HPDE6-E6E7 (cell line): ENCODE measurements around the gene NOS3.
"Not testable (repeated sequence)": the region's sequence is repeated elsewhere in the genome, so short reads cannot be mapped to it uniquely, and the experiment has no call there.

Experiments
- DNase-seq: peaks from one replicate; pipeline ENCODE4 v3.0.0; 2011; ENCODE audit warnings: missing footprints; ENCODE audit errors: extremely low spot score

NOS3 gene

DNA sequence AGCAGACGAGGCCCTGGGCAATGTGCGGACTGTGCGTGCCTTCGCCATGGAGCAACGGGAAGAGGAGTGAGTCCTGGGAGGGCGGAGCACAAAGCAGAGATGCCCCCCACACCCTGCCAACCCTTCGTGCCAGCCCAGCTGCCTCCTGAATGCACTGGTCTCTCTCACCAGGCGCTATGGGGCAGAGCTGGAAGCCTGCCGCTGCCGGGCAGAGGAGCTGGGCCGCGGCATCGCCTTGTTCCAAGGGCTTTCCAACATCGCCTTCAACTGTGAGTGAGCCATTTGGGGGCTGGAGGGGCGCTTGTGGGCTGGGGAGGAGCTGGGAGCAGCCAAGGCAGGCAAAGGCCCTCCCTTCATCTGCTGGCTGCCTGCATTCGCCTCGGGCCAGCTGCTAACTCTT, 45.1 kb downstream of the NOS3 start:
- no peak for DNase-seq

DNA sequence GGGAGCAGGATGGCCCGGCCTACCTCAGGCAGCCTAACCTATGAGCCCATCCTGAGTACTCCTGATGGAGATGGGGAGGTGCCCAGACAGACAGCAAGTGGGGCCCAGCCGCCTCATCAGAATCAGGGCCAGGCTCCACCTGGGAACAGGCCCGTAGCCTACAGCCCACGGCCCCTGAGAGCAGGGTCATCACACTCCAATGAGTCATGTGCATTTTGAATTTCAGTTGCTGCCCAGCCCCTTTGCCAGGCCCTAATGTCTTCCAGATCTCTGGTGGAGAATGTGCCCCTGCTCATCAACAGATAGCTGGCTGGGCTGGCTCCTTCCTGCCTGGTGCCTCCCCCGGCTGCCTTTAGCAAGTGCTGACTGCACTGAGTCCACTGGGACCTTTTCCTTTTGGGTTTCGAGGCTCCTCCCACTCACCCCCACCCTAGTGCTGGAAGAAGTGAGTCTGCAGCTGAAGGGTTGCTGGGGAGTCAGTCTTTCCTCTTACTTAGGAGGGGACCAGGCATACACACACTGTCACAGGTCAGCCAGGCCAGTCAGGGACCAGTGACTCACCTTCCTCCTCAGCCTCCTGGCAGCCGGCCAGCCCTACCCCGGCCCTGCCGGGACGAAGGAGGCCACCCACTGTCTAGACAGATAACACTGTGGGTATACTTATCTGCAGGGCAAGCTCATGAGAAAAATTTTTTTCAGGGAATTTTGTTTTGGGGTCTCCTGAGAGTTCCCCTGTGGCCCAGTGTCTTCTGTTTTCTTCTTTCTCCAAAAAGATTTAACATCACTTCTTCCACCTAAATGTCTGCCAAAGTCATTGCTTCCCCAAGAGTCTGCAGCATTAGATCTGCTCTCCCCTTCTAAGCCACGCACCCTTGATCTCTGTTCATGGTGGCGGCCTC, 48.4 kb downstream of the NOS3 start:
- no peak for DNase-seq

DNA sequence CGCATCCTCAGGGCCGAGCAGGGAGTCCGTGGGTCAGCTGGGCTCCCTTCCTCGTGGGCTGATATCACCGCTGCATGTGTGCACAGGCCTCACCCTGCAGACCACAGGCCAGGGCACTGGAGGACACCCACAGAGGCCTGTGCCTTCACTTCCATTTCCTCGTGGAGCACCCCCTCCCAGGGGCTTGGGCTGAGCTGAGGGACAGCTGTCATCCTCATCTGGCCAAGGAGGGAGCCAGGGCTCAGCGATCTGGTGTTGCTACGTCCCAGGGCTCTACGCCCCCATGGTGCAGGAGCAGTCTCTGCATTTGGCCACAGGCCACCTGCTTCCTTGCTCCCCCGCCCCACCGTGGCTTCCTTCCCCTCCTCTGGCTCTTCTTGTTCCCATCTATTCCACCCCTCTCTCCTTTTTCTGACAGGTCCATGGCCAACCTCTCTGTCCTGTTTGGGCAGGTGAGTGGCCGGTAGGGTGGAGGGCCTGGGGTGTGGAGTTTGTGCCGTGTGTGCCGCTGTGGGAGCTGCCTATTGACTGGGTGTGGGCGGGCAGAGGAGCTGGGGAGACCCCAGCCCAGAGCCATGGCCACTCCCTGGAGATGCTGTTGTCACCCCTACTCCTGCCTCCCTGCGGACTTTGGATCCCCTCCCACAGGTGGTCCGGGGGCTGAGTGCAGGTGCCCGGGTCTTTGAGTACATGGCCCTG, 49.2 kb downstream of the NOS3 start:
- no peak for DNase-seq

- DNase-seq: no peak
These were observed 50.0 kb downstream of the NOS3 start for GRCh38 chr7:151040616-151041375.

DNA sequence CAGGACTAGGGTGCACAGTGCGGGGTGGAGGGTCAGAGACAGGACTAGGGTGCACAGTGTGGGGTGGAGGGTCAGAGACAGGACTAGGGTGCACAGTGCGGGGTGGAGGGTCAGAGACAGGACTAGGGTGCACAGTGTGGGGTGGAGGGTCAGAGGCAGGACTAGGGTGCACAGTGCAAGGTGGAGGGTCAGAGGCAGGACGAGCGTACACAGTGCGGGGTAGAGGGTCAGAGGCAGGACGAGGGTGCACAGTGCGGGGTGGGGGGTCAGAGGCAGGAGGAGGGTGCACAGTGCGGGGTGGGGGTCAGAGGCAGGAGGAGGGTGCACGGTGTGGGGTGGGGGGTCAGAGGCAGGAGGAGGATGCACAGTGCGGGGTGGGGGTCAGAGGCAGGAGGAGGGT, 52.6 kb downstream of the NOS3 start:
- DNase-seq: not testable (repeated sequence)

DNA sequence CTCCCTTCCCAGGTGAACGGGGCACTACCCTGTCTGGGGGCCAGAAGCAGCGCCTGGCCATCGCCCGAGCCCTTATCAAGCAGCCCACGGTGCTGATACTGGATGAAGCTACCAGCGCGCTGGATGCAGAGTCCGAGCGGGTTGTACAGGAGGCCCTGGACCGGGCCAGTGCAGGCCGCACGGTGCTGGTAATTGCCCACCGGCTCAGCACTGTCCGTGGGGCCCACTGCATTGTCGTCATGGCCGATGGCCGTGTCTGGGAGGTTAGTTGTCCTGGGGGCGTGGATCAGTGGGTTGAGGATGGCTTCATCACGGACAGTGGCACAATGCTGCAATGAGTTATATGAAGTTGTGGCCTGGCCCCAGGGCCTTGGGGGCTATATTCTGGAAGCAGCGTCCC, 53.1 kb downstream of the NOS3 start:
- no peak for DNase-seq

- no peak for DNase-seq
These were observed 54.4 kb downstream of the NOS3 start for GRCh38 chr7:151045262-151045661.

DNA sequence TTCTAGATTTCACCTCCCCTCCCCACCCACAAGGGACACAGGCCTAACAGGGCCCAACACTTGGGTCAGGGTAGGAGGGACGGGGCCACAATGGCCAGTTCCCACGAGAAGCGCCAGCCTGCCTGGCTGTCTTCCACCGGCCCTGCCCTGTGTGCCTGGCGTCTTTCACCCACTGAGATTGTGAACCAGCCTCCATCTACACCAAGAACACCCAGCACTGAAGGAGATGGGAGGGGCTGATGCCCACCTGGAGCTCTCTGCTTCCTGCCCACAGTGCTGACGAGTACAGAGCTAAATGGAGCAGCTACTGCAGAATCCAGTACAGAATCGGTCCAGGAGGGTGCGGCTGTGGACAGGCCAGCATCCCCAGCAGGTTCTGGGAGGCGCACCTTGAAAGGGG, 55.1 kb downstream of the NOS3 start:
- no peak for DNase-seq

DNA sequence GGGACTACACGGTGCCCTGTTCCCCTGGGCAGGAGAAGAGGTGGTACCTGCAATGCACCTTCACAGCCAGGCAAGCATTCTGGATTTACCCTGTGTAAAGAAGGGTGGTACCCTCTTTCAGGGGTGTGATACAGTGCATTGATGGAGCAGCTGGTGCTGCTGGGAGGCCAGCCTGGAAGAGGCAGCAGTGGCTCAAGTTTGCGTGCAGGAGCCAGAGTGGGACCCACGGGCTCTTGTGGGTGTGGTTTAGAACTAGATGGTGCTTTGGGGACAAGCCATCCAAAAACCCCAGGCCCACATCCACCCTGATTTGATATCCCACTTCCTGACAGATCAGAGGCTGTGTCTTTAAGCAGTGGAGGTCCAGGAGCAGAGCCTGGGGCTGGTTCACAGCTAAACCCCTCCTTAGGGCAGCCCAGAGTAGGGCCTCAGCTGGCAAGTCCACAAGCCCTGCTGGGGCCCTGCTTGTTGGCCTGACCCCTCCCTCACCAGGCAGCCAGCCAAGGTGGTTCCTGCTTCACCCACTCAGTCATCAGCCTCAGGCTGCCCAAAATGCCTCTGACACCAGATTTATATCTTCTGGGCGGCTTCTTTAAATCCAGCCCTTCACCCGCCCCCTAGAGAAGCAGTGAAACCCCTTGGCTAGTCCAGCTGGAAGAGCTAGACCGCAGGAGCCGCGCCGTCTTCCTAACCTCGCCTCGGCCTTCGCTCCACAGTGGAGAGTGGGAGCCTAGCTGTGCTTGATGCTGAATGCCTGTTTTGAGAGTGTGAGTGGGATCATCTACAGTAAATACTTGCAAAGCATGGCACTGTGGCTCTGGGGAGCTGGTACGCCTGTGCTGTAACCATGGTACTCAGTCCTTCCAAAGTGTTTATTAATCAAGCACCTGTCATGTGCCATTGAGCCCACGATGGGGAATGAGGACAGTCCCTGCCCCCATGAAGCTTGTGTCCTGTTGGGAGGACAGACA, 56.1 kb downstream of the NOS3 start:
- DNase-seq: no peak

DNA sequence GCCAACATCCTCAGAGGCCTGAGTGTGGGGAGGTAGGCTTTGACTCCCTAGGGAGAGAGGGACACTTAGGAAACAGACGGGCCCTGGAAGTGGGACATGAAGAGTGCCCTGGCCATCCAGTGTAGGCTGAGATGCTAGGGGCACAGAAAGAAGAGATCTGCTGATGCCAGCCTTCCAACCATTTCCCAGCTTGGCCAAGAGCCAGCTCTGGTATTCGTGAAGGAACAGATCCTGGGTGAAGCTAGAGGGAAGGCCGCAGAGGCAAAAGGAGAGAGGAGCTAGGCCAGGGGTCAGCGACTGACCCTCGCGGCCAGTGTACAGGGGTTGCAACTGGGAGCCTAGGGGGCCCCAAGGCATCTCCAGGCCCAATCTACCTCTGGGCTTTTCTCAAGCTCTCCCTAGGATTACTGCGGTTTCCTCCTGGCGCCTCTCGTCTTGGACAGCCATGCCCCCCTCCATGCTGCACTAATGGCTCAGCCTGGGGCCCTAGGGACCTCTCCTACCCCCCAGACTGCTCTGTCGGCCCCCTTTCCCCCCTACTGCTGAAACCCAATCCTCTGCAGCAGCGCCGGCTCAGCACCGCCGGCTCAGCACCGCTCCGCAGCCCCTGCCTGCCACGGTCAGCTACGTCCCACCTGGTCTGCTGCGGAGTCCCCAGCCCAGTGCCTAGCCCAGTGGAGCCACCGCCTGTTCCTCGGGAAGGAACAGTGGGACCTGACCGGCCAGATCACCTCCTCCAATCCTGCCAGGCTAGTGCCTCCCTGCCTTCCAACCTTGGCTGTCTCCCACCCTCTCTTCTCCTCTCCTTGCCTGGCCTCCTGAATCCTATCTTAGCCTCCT, 57.4 kb downstream of the NOS3 start, which contains the start of gene ASIC3:
ASIC3 (plus strand) TSS at position 556 of the 840 bp plus-strand sequence. CDS start 355 bp downstream, outside the sequence.
- DNase-seq: no peak

GRCh38 chr7:151048911-151049463, 58.2 kb downstream of the NOS3 start:
- no peak for DNase-seq

GRCh38 chr7:151051108-151051507, 60.3 kb downstream of the NOS3 start:
- DNase-seq: no peak

- no peak for DNase-seq
These were observed 62.3 kb downstream of the NOS3 start for GRCh38 chr7:151053096-151053495.

DNA sequence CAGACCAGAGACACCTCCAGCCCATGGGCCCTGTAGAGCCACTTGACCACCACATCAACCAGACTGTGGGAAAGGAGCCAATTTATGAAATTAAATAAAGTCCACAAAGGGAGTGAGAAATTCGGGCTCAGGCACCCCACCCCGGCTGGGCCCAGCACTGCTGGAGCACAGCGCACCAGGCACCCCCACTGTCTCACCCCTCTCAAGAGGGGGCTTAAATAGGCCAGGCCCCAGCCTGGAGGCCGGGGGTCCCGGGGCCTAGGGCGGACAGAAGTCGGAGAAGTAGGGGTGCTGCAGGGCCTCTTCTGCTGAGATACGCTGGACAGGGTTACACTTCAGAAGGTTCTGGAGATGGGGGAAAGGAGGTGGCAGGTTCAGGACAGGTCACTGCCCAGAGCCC, 62.9 kb downstream of the NOS3 start:
- DNase-seq: no peak

DNA sequence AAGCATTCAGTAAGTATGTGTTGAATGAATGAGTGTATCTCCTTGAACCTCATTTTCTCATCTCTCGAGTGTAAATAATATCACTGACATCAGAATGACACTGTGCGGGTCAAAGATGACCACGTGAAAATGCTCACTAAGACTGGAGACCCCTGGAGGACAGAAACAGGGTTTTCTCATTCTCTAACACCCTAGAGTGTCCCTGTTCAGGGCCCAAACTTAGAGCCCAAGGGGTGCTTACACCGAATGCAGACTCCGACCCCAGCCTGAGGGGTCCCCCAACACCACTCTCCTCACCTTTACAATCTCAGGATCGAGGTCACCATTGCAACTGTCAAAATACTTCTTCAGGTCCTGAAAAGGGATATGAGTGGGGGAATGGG, 65.5 kb downstream of the NOS3 start:
- DNase-seq: no peak

- DNase-seq: no peak
These were observed 66.1 kb downstream of the NOS3 start for GRCh38 chr7:151056666-151057505.

DNA sequence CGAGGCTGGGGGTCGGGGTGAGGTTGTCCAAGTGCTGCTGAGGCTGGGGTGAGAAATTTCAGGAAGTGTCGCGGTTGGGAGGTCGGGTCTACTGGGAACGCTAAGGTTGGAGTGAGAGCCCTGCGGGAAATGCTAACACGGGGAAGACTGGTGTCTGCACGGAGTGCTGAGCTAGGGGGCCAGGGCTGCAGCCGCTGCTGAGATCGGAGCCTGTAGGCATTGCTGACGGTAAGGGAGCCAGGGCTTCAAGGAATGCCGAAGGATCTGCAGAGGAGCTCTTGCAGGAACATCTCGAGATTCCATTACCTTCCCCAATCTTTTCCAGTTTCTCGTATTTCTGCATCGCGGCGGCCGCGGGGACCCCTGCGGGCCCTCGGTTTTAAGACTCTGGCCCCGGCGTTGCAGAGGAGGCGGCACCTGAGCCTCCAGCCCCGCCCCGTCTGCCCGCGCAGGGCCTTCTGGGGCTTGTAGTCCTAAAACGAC, 66.7 kb downstream of the NOS3 start, which contains the start of gene CDK5:
CDK5 (minus strand) TSS at position 392 of the 483 bp plus-strand sequence; CDS start at position 343, 49 bp downstream.
- DNase-seq: no peak

GRCh38 chr7:151057989-151058780, 67.4 kb downstream of the NOS3 start:
- peak; percentile 100 for DNase-seq
